Activated gamma-delta T cell treated with anti-CD3 and anti-CD28 coated beads, Interleukin-2, amount 50 U/mL, for 16 hours (primary cell): ENCODE results near the gene KRTAP5-7.
"Not testable (repeated sequence)": the region's sequence is repeated elsewhere in the genome, so short reads cannot be mapped to it uniquely, and the experiment has no call there.

ENCODE experiments used
- DNase-seq: peaks from one replicate; pipeline ENCODE4 v3.0.0-alpha.2; 2020; ENCODE audit warnings: low read depth

The KRTAP5-7 gene

GRCh38 chr11:71534711-71535608, 7.9 kb downstream of the KRTAP5-7 start:
- DNase-seq = not testable (repeated sequence)

DNA sequence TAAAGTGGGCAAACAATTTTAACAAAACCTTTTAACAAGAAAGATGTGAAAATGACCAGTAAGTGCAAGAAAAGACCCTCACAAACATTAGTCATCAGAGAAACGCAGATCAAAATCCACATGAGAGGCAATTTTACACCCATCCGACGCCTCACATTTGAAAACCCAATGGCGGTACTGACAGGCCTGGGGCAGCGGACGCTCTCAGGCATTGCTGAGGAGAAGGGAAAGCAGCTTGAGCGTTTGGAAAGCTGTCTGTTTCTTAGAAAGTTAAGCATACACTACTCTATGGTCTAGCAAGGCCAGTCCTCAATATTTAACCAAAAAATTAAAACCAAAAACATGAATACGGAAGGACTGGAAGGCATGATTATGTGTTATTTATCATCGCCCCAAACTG, 8.8 kb downstream of the KRTAP5-7 start:
- no peak for DNase-seq

- DNase-seq = no peak
These were observed 10.5 kb downstream of the KRTAP5-7 start for GRCh38 chr11:71537537-71537936.

DNA sequence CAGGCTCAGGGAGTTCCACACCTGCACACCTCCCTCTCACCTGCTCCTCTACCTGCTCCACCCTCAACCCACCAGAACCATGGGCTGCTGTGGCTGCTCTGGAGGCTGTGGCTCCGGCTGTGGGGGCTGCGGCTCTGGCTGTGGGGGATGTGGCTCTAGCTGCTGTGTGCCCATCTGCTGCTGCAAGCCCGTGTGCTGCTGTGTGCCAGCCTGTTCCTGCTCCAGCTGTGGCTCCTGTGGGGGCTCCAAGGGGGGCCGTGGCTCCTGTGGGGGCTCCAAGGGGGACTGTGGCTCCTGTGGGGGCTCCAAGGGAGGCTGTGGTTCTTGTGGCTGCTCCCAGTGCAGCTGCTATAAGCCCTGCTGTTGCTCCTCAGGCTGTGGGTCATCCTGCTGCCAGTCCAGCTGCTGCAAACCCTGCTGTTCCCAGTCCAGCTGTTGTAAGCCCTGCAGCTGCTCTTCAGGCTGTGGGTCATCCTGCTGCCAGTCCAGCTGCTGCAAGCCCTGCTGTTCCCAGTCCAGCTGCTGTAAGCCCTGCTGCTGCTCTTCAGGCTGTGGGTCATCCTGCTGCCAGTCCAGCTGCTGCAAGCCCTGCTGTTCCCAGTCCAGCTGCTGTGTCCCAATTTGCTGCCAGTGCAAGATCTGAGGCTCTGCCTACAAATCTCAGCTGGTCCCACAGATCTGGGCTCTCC, 11.1 kb downstream of the KRTAP5-7 start, which contains the start of gene KRTAP5-8:
Gene KRTAP5-8 (plus strand): TSS at position 49 of the 689 bp plus-strand sequence. CDS start 31 bp downstream, at position 80.
- not testable (repeated sequence) for DNase-seq

DNA sequence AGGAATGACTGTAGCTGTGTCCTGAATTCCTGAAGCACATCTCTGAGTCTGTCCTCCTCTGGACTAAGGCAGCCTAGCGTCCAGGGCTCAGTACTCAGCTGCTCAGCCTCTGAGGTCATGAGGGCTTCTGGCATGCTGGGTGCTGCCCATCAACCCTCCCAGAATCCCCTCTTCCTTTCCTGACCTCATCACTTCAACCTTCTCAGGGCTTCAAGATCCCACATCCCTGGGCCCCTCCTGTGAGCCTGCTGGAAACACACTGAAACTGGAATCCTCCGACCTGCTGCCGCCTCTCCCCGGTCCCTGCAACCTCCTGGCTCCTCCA, 11.6 kb downstream of the KRTAP5-7 start:
- DNase-seq = no peak

GRCh38 chr11:71539017-71539416, 11.9 kb downstream of the KRTAP5-7 start:
- DNase-seq = no peak

GRCh38 chr11:71539971-71540370, 12.9 kb downstream of the KRTAP5-7 start:
- DNase-seq = not testable (repeated sequence)

DNA sequence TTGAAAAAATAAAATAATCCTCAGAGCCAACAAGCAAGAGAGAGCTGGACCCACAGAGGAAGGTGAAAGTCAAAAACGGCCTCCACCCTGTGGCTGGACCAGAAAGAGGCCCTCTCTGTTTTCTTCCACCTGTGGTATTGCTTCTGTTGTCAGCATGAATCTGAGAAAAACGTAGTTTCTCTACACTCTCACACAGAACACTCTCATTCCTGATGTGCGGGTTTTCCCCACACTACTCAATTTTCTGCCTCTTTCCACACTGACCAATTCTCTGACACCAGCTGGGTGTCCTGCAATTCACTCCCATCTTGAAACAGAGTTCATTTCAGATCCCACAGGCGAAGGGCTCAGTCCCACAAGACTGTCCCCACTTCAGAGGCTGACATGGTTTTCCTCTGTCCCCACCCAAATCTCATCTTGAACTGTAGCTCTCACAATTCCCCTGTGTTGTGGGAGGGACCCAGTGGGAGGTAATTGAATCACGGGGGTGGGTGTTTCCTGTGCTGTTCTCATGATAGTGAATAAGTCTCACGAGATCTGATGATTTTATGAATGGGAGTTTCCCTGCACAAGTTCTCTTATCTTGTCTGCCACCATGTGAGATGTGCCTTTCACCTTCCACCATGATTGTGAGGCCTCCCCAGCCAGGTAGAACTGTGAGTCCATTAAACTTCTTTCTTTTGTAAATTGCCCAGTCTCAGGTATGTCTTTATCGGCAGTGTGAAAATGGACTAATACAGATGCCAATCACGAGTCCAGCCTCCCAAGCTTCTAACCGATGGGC, 13.6 kb downstream of the KRTAP5-7 start:
- DNase-seq = not testable (repeated sequence)

- no peak for DNase-seq
These were observed 15.3 kb downstream of the KRTAP5-7 start for GRCh38 chr11:71542382-71542781.

GRCh38 chr11:71542879-71543777, 16.1 kb downstream of the KRTAP5-7 start:
- DNase-seq = no peak

- DNase-seq = no peak
These were observed 16.8 kb downstream of the KRTAP5-7 start for GRCh38 chr11:71543866-71544265.

- DNase-seq = no peak
These were observed 17.6 kb downstream of the KRTAP5-7 start for GRCh38 chr11:71544525-71545214.

- no peak for DNase-seq
These were observed 18.4 kb downstream of the KRTAP5-7 start for GRCh38 chr11:71545405-71545966.

GRCh38 chr11:71548120-71548519, 21.1 kb downstream of the KRTAP5-7 start, which contains the start of gene KRTAP5-9:
TSS of gene KRTAP5-9 (plus strand) at chr11:71548420. CDS start at chr11:71548658, 238 bp downstream.
- DNase-seq = no peak

GRCh38 chr11:71548716-71549151, 21.7 kb downstream of the KRTAP5-7 start:
- no peak for DNase-seq

DNA sequence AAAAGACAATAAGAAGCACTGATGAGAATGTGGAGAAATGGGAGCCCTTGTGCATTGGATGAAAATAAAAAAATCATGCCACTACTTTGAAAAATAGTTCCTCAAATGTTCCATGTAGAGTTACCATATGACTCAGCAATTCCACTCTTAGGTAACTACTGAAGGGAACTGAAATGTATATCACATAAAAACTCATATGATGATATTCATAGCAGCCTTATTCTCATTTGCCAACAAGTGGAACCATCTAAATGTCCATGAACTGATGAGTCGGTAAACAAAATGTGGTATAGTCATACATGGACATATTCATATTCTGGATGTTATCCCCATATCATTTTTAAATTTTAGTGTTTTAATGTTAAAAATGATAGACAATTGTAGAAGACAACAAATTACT, 24.6 kb downstream of the KRTAP5-7 start:
- no peak for DNase-seq

DNA sequence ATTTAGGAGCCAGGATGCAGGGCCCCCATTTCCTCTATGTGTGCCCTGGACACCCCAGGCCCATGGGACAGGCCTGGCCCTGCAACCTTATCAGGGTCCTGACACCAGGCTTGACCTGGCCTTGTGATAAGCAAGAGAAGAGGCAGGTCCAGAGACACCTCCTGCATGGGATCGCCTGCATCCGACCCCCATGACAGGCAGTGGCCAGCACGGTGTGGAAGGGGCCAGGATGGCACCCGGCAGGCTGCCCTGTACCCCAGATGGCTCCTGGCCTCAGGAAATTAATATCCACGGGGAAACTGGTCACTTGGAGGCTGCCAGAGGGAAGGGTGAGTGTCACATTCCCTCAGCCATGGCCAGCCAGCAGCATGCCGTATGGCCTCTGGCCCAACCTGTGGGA, 27.9 kb downstream of the KRTAP5-7 start:
- no peak for DNase-seq

- DNase-seq = no peak
These were observed 28.4 kb downstream of the KRTAP5-7 start for GRCh38 chr11:71555508-71555907.

DNA sequence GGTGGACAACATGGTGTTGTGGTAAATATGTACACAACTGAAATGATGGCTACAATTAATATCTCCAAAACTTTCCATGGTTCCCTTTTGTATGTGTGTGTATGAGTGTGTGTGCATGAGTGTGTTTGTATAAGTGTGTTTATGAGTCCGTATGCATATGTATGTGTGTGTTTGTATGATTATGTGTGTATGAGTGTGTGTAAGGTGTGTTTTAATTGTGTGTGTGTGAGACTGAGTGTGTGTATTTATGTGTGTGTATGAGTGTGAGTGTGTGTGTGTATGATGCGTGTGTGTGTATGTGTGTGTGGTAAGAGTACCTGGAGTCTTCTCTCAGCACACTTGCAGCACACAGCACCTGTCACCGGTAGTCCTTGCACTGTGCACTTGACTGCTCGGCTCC, 29.0 kb downstream of the KRTAP5-7 start:
- DNase-seq = no peak

GRCh38 chr11:71557257-71557656, 30.2 kb downstream of the KRTAP5-7 start:
- no peak for DNase-seq
